GM23248 (cell line): ENCODE data around the gene ANGPTL3.
"Not testable (repeated sequence)": the region's sequence is repeated elsewhere in the genome, so short reads cannot be mapped to it uniquely, and the experiment has no call there.

ENCODE experiments used
- EZH2 ChIP-seq: fragments of 200-600 bp; sonication (generic); IDR thresholded peaks from 2 replicates; pipeline ENCODE4 v1.6.1; 2018; ENCODE audit warnings: antibody characterized with exemption, mild to moderate bottlenecking; ENCODE audit not compliant: insufficient read depth, poor library complexity, severe bottlenecking
- EZH2phosphoT487 ChIP-seq: fragments of 200-600 bp; sonication (generic); IDR thresholded peaks from 2 replicates; pipeline ENCODE4 v1.6.1; 2018; ENCODE audit warnings: antibody characterized with exemption, moderate library complexity, mild to moderate bottlenecking, low read depth; ENCODE audit not compliant: insufficient read depth

DNA sequence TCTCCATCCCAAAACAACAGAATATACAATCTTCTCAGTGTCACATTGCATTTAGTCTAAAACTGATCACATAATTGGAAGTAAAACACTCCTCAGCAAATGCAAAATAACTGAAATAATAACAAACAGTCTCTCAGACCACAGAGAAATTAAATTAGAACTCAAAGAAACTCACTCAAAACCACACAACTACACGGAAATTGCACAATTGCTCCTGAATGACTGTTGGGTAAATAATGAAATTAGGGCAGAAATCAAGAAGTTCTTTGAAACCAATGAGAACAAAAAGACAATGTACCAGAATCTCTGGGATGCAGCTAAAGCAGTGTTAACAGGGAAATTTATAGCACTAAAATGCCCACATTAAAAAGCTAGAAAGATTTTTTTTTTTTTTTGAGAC lies 29.4 kb upstream of the ANGPTL3 start:
- not testable (repeated sequence) for TF ChIP-seq EZH2, EZH2phosphoT487
